ENCODE measurements around the gene ZFC3H1.

Gene ZFC3H1

DNA sequence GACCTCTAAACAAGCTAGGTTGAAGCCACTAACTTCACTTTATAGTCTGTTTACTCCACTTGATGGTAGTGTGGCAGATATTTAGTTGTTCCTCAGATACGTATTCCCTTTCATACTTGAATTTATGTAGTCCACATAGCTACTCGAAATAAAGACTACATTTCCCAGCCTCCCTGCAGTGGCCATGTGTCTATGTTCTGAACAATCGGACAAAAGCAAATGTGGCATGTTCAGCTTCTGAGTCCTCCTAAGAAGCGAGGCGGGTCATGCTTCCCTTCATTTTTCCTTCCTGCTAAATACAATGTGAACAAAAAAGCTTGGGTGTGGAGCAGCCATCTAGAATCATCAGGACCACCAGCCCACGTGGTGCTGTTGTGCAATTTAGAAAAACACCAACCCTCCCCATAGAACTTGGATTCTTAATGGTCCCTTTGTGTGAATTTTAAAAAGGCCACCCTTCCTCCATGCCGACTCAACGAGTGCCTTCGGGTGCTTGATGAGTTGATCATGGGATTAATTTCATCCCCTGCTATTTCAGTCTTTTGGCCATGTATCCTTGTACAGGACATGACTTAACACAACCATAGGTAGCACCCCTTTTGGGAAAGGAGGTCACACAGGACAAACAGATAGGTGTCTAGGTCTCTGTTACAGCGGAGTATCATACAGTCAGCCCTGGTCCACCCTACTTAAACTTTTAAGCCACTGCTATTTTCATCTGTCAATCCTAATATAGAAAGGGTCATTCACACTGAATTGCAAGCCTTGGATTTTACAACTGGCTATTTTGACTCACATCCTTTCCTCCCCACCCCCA, 60.7 kb downstream of the ZFC3H1 start:
- H2AK5ac ChIP-seq (ENCODE audit: low read length, severe bottlenecking): no peak overlapping the region
- H3K14ac ChIP-seq (ENCODE audit: low read length in 2 of 2): no peak overlapping the region
- no peak overlapping the region for H4K8ac ChIP-seq (ENCODE audit: low read length)
- no peak overlapping the region for H2BK5ac ChIP-seq (ENCODE audit: low read depth, low read length, poor library complexity, severe bottlenecking)
- no peak overlapping the region for H3K4ac ChIP-seq (ENCODE audit: low read depth in 1 of 2, low read length in 2 of 2)
- no peaks in the 10 kb centered on the region for H3K79me1 ChIP-seq (replicated peaks; ENCODE audit: low read length, poor library complexity, severe bottlenecking)
- H3K36me3 ChIP-seq (ENCODE audit: control insufficient read depth in 1 of 2, insufficient read depth in 2 of 2, low read depth in 1 of 2, low read length in 2 of 2): peaks cover 6 to 31% of the 10 kb centered on the region in 2 experiments
- H3K23ac ChIP-seq (ENCODE audit: low read length in 2 of 2): no peak overlapping the region
- H2BK15ac ChIP-seq (ENCODE audit: low read depth, poor library complexity, severe bottlenecking): no peak overlapping the region
- no peak overlapping the region for H3K18ac ChIP-seq (ENCODE audit: low read depth in 1 of 2, low read length in 2 of 2)
- no peak overlapping the region for H3K4me3 ChIP-seq (ENCODE audit: insufficient read depth in 1 of 2, low read depth in 1 of 2, low read length in 2 of 2)
- H3K27me3 ChIP-seq (ENCODE audit: control insufficient read depth in 1 of 2, insufficient read depth in 1 of 2, low read length in 2 of 2): no peaks in the 10 kb centered on the region
- H4K91ac ChIP-seq (ENCODE audit: low read length): no peak overlapping the region
- DNase-seq: no peak
- no peak overlapping the region for H2BK12ac ChIP-seq (ENCODE audit: low read length in 2 of 2)
- no peak overlapping the region for H2AFZ ChIP-seq (ENCODE audit: low read depth, low read length)
- H3K4me2 ChIP-seq (ENCODE audit: low read length, poor library complexity, severe bottlenecking): no peak overlapping the region
- peaks cover 1% of the 10 kb centered on the region for H3K4me1 ChIP-seq (ENCODE audit: control insufficient read depth, insufficient read depth, low read depth, low read length)
- no peak overlapping the region for H3K27ac ChIP-seq (ENCODE audit: low read length, poor library complexity, severe bottlenecking)
- H3K9ac ChIP-seq (ENCODE audit: low read length): no peak overlapping the region
- 94% methylated on average over 10 of the region's 10 CpGs for WGBS
- no peaks in the 10 kb centered on the region for H3K9me3 ChIP-seq (ENCODE audit: control insufficient read depth, low read length)
- no peak overlapping the region for H2BK120ac ChIP-seq (ENCODE audit: low read depth, low read length)

DNA sequence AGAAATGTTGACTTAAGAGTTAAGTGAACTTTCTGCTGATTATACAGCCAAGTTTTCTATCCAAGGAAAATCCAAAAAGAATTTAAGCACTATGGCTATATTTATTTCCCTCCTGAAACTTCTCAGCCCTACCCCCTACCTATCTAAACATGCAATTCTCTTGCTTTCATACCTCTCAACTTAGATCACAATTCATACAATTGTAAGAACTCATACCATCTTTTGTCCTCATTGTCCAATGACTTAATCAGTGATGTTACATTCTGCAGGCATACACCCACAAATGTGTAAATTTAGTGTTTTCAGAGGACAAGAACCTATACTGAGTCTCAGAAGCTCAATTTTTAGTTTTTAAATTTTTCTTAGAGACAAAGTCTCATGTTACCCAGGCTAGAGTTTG, 62.1 kb downstream of the ZFC3H1 start:
- DNase-seq: no peak
- H3K23ac ChIP-seq (ENCODE audit: low read length in 2 of 2): no peak overlapping the region
- no peak overlapping the region for H2BK15ac ChIP-seq (ENCODE audit: low read depth, poor library complexity, severe bottlenecking)
- H3K9ac ChIP-seq (ENCODE audit: low read length): no peak overlapping the region
- no peak overlapping the region for H3K18ac ChIP-seq (ENCODE audit: low read depth in 1 of 2, low read length in 2 of 2)
- no peak overlapping the region for H3K4ac ChIP-seq (ENCODE audit: low read depth in 1 of 2, low read length in 2 of 2)
- H3K4me1 ChIP-seq (ENCODE audit: control insufficient read depth, insufficient read depth, low read depth, low read length): peaks cover 1% of the 10 kb centered on the region
- no peaks in the 10 kb centered on the region for H3K79me1 ChIP-seq (replicated peaks; ENCODE audit: low read length, poor library complexity, severe bottlenecking)
- no peak overlapping the region for H2AK5ac ChIP-seq (ENCODE audit: low read length, severe bottlenecking)
- H3K4me2 ChIP-seq (ENCODE audit: low read length, poor library complexity, severe bottlenecking): no peak overlapping the region
- H4K91ac ChIP-seq (ENCODE audit: low read length): no peak overlapping the region
- no peak overlapping the region for H2AFZ ChIP-seq (ENCODE audit: low read depth, low read length)
- H3K27ac ChIP-seq (ENCODE audit: low read length, poor library complexity, severe bottlenecking): no peak overlapping the region
- no peak overlapping the region for H4K8ac ChIP-seq (ENCODE audit: low read length)
- no peak overlapping the region for H2BK5ac ChIP-seq (ENCODE audit: low read depth, low read length, poor library complexity, severe bottlenecking)
- H3K14ac ChIP-seq (ENCODE audit: low read length in 2 of 2): no peak overlapping the region
- H3K9me3 ChIP-seq (ENCODE audit: control insufficient read depth, low read length): no peaks in the 10 kb centered on the region
- H3K36me3 ChIP-seq (ENCODE audit: control insufficient read depth in 1 of 2, insufficient read depth in 2 of 2, low read depth in 1 of 2, low read length in 2 of 2): peaks cover 6 to 17% of the 10 kb centered on the region in 2 experiments
- no peak overlapping the region for H3K4me3 ChIP-seq (ENCODE audit: insufficient read depth in 1 of 2, low read depth in 1 of 2, low read length in 2 of 2)
- H3K27me3 ChIP-seq (ENCODE audit: control insufficient read depth in 1 of 2, insufficient read depth in 1 of 2, low read length in 2 of 2): no peaks in the 10 kb centered on the region
- H2BK12ac ChIP-seq (ENCODE audit: low read length in 2 of 2): no peak overlapping the region
- no peak overlapping the region for H2BK120ac ChIP-seq (ENCODE audit: low read depth, low read length)

- Histone ChIP-seq H3K36me3 (ENCODE audit: control insufficient read depth in 1 of 2, insufficient read depth in 2 of 2, low read depth in 1 of 2, low read length in 2 of 2) (no peaks in the 10 kb centered on the region), H3K4me3 (ENCODE audit: insufficient read depth in 1 of 2, low read depth in 1 of 2, low read length in 2 of 2) (no peak overlapping the region), H3K4ac (ENCODE audit: low read depth in 1 of 2, low read length in 2 of 2) (no peak overlapping the region), H3K9me3 (ENCODE audit: control insufficient read depth, low read length) (no peaks in the 10 kb centered on the region), H3K27ac (ENCODE audit: low read length, poor library complexity, severe bottlenecking) (no peak overlapping the region), H3K4me2 (ENCODE audit: low read length, poor library complexity, severe bottlenecking) (no peak overlapping the region), H3K9ac (ENCODE audit: low read length) (no peak overlapping the region), H2BK5ac (ENCODE audit: low read depth, low read length, poor library complexity, severe bottlenecking) (no peak overlapping the region), H3K14ac (ENCODE audit: low read length in 2 of 2) (no peak overlapping the region), H3K18ac (ENCODE audit: low read depth in 1 of 2, low read length in 2 of 2) (no peak overlapping the region), H2BK120ac (ENCODE audit: low read depth, low read length) (no peak overlapping the region), H3K23ac (ENCODE audit: low read length in 2 of 2) (no peak overlapping the region), H3K79me1 (replicated peaks; ENCODE audit: low read length, poor library complexity, severe bottlenecking) (no peaks in the 10 kb centered on the region), H2AK5ac (ENCODE audit: low read length, severe bottlenecking) (no peak overlapping the region), H3K4me1 (ENCODE audit: control insufficient read depth, insufficient read depth, low read depth, low read length) (peaks cover 1% of the 10 kb centered on the region), H4K8ac (ENCODE audit: low read length) (no peak overlapping the region), H4K91ac (ENCODE audit: low read length) (no peak overlapping the region), H2BK12ac (ENCODE audit: low read length in 2 of 2) (no peak overlapping the region), H2BK15ac (ENCODE audit: low read depth, poor library complexity, severe bottlenecking) (no peak overlapping the region), H3K27me3 (ENCODE audit: control insufficient read depth in 1 of 2, insufficient read depth in 1 of 2, low read length in 2 of 2) (no peaks in the 10 kb centered on the region), H2AFZ (ENCODE audit: low read depth, low read length) (no peak overlapping the region)
- DNase-seq: no peak
Measured at GRCh38 chr12:71599210-71599609, 64.4 kb downstream of the ZFC3H1 start.

GRCh38 chr12:71594214-71594948, 69.3 kb downstream of the ZFC3H1 start:
- H2BK120ac ChIP-seq (ENCODE audit: low read depth, low read length): no peak overlapping the region
- no peak overlapping the region for H2AFZ ChIP-seq (ENCODE audit: low read depth, low read length)
- no peak overlapping the region for H2BK12ac ChIP-seq (ENCODE audit: low read length in 2 of 2)
- 58% methylated on average over 2 of the region's 5 CpGs for WGBS
- no peak overlapping the region for H3K27ac ChIP-seq (ENCODE audit: low read length, poor library complexity, severe bottlenecking)
- H4K91ac ChIP-seq (ENCODE audit: low read length): no peak overlapping the region
- no peak overlapping the region for H3K14ac ChIP-seq (ENCODE audit: low read length in 2 of 2)
- no peaks in the 10 kb centered on the region for H3K36me3 ChIP-seq (ENCODE audit: control insufficient read depth in 1 of 2, insufficient read depth in 2 of 2, low read depth in 1 of 2, low read length in 2 of 2)
- H3K4me1 ChIP-seq (ENCODE audit: control insufficient read depth, insufficient read depth, low read depth, low read length): no peaks in the 10 kb centered on the region
- H3K4me3 ChIP-seq (ENCODE audit: insufficient read depth in 1 of 2, low read depth in 1 of 2, low read length in 2 of 2): peak overlapping the region in 1 of 2 experiments; percentile 17
- no peak overlapping the region for H2BK15ac ChIP-seq (ENCODE audit: low read depth, poor library complexity, severe bottlenecking)
- peak; percentile 5 for DNase-seq
- no peak overlapping the region for H3K4ac ChIP-seq (ENCODE audit: low read depth in 1 of 2, low read length in 2 of 2)
- H3K79me1 ChIP-seq (replicated peaks; ENCODE audit: low read length, poor library complexity, severe bottlenecking): no peaks in the 10 kb centered on the region
- H3K18ac ChIP-seq (ENCODE audit: low read depth in 1 of 2, low read length in 2 of 2): no peak overlapping the region
- H2BK5ac ChIP-seq (ENCODE audit: low read depth, low read length, poor library complexity, severe bottlenecking): no peak overlapping the region
- H3K9ac ChIP-seq (ENCODE audit: low read length): peak overlapping the region; percentile 68
- no peak overlapping the region for H3K23ac ChIP-seq (ENCODE audit: low read length in 2 of 2)
- H3K9me3 ChIP-seq (ENCODE audit: control insufficient read depth, low read length): no peaks in the 10 kb centered on the region
- no peaks in the 10 kb centered on the region for H3K27me3 ChIP-seq (ENCODE audit: control insufficient read depth in 1 of 2, insufficient read depth in 1 of 2, low read length in 2 of 2)
- H2AK5ac ChIP-seq (ENCODE audit: low read length, severe bottlenecking): no peak overlapping the region
- no peak overlapping the region for H3K4me2 ChIP-seq (ENCODE audit: low read length, poor library complexity, severe bottlenecking)
- H4K8ac ChIP-seq (ENCODE audit: low read length): no peak overlapping the region

Data from mesenchymal stem cell (in vitro differentiated cells and primary cell).